Endothelial cell of umbilical vein (primary cell): ENCODE results near the gene ASTN1. TPM values are rescaled to one million over a fixed set of nuclear protein-coding genes. Genes with fewer than 3 reads are reported as not detected.

ENCODE experiments used
- BruUV-seq: library from RNA; stranded (reverse); fragments of 400-500 nt; replicated peaks from 2 replicates; lab custom pipeline; 2021; lab: Mats Ljungman, UMichigan
- CTCF ChIA-PET: fragments of 300-600, 350-600 bp; sonication (Branson Sonifier 250); formaldehyde crosslinking; loops from one replicate; lab custom pipeline; 2021; ENCODE audit warnings: antibody characterized with exemption, inconsistent platforms; lab: Charles Lee
- POLR2A ChIA-PET: fragments of 300-600, 350-600 bp; sonication (Branson Sonifier 250); formaldehyde crosslinking; loops from one replicate; lab custom pipeline; 2021; ENCODE audit warnings: antibody characterized with exemption, inconsistent platforms; lab: Charles Lee
- DNase-seq: peaks from one replicate; pipeline ENCODE4 v3.0.0-alpha.2; 2011; ENCODE audit warnings: low read depth, low spot score
- FAIRE-seq: peaks from 2 replicates; lab custom pipeline; 2011; peaks lifted over from hg19 to GRCh38; lab: Jason Lieb, UNC
- H2AFZ ChIP-seq: 2 replicates; pipeline ENCODE4 v1.6.0; 2012; ENCODE audit warnings: low read depth, low read length, control low read depth, inconsistent platforms
- H3K27ac ChIP-seq: 2 replicates; pipeline ENCODE4 v1.5.1; 2011; ENCODE audit warnings: low read depth, mild to moderate bottlenecking, control low read depth, low read length, moderate library complexity; ENCODE audit not compliant: insufficient read depth
- H3K27me3 ChIP-seq, 2 experiments: 2 replicates each; pipeline versions ENCODE4 v1.6.0 to v1.6.1; 2011; ENCODE audit warnings: low read length in 2 of 2, mixed read lengths in 1 of 2; ENCODE audit not compliant: control insufficient read depth in 2 of 2, insufficient read depth in 2 of 2
- H3K36me3 ChIP-seq, 2 experiments: 2 replicates in 1 of 2; 3 replicates in 1 of 2; pipeline ENCODE4 v1.5.1; 2011; ENCODE audit warnings: low read length in 2 of 2, mild to moderate bottlenecking in 1 of 2, moderate library complexity in 1 of 2; ENCODE audit not compliant: control insufficient read depth in 2 of 2, insufficient read depth in 2 of 2; ENCODE audit errors: extremely low read depth in 1 of 2
- H3K4me1 ChIP-seq: 3 replicates; pipeline ENCODE4 v1.5.1; 2011; ENCODE audit warnings: mild to moderate bottlenecking, low read length; ENCODE audit not compliant: control insufficient read depth, insufficient read depth; ENCODE audit errors: extremely low read depth
- H3K4me2 ChIP-seq: 2 replicates; pipeline ENCODE4 v1.6.1; 2011; ENCODE audit warnings: low read length, control low read depth, mixed read lengths; ENCODE audit not compliant: insufficient read depth
- H3K4me3 ChIP-seq, 3 experiments: fragments of 200-600 bp in 1 of 3; sonication (generic), shearing (Covaris generic) in 1 of 3; replicated peaks in 1 of 3; 2 replicates each; pipeline ENCODE4 v1.5.1; 2011 to 2016; ENCODE audit warnings: control low read depth in 3 of 3, low read length in 3 of 3, mild to moderate bottlenecking in 2 of 3, inconsistent platforms in 1 of 3, low read depth in 1 of 3, moderate library complexity in 1 of 3; ENCODE audit not compliant: insufficient read depth in 1 of 3
- H3K79me2 ChIP-seq: 2 replicates; pipeline ENCODE4 v1.6.0; 2012; ENCODE audit warnings: low read length, inconsistent platforms; ENCODE audit not compliant: control insufficient read depth, insufficient read depth
- H3K9ac ChIP-seq: replicated peaks from 2 replicates; pipeline ENCODE3; 2011; ENCODE audit warnings: low read length, control low read depth; ENCODE audit not compliant: insufficient read depth; ENCODE audit errors: extremely low read depth
- H3K9me1 ChIP-seq: replicated peaks from 3 replicates; pipeline ENCODE4 v1.6.0; 2011; ENCODE audit warnings: mild to moderate bottlenecking, low read length; ENCODE audit not compliant: control insufficient read depth, insufficient read depth; ENCODE audit errors: extremely low read depth
- H3K9me3 ChIP-seq: replicated peaks from 2 replicates; pipeline ENCODE4 v1.5.1; 2012; ENCODE audit warnings: low read length, inconsistent platforms; ENCODE audit not compliant: control insufficient read depth, insufficient read depth
- H4K20me1 ChIP-seq: replicated peaks from 2 replicates; pipeline ENCODE3; 2011; ENCODE audit warnings: mild to moderate bottlenecking, low read length; ENCODE audit not compliant: control insufficient read depth, insufficient read depth; ENCODE audit errors: extremely low read depth
- CTCF ChIP-seq, 2 donors: IDR thresholded peaks; 1 replicate in 1 of 2; 2 replicates in 1 of 2; pipeline ENCODE4 v1.5.1; 2011; ENCODE audit warnings: low read length in 2 of 2, mild to moderate bottlenecking in 2 of 2, moderate library complexity in 2 of 2, control low read depth in 1 of 2, inconsistent platforms in 1 of 2, low read depth in 1 of 2; ENCODE audit not compliant: insufficient read depth in 1 of 2; ENCODE audit errors: extremely low read depth in 1 of 2
- EZH2 ChIP-seq: IDR thresholded peaks from 2 replicates; pipeline ENCODE4 v1.6.1; 2012; ENCODE audit warnings: borderline replicate concordance, low read depth, mild to moderate bottlenecking, moderate library complexity, low read length, inconsistent platforms; ENCODE audit not compliant: severe bottlenecking
- FOS ChIP-seq: IDR thresholded peaks from 2 replicates; pipeline ENCODE4 v1.6.1; 2011; ENCODE audit warnings: mild to moderate bottlenecking, low read length, moderate library complexity, borderline replicate concordance; ENCODE audit not compliant: insufficient read depth
- GATA2 ChIP-seq: IDR thresholded peaks from 2 replicates; pipeline ENCODE4 v1.7.0; 2011; ENCODE audit warnings: low read depth, mild to moderate bottlenecking, moderate library complexity, mixed read lengths, low read length; ENCODE audit not compliant: insufficient read length, insufficient read depth
- JUN ChIP-seq: IDR thresholded peaks from 2 replicates; pipeline ENCODE4 v1.6.1; 2011; ENCODE audit warnings: borderline replicate concordance, low read depth; ENCODE audit not compliant: insufficient read length, insufficient read depth
- MAX ChIP-seq: IDR thresholded peaks from 2 replicates; pipeline ENCODE4 v1.6.1; 2011; ENCODE audit not compliant: insufficient read depth, insufficient read length
- POLR2A ChIP-seq: IDR thresholded peaks from 2 replicates; pipeline ENCODE4 v1.6.1; 2012; ENCODE audit warnings: low read depth, mild to moderate bottlenecking, control low read depth, low read length
- POLR2AphosphoS5 ChIP-seq: IDR thresholded peaks from 2 replicates; pipeline ENCODE4 v1.6.1; 2012; ENCODE audit warnings: low read depth, mild to moderate bottlenecking, control low read depth, low read length, moderate library complexity; ENCODE audit not compliant: insufficient read depth
- dilution Hi-C: fragments of 300-500 bp; cut with MboI; formaldehyde crosslinking; loops from one replicate; pipeline ENCODE4 v1.15.0; 2019; ENCODE audit warnings: low sequenced_read_pairs; ENCODE audit not compliant: extremely low pct_ligation_motif_present
- intact Hi-C: fragments of 100-400 bp; cut with micrococcal nuclease; formaldehyde crosslinking; loops from one replicate; pipeline ENCODE4 v1.10.0; 2022
- polyA plus RNA-seq, 4 experiments: library from polyadenylated mRNA; depleted of rRNA in 3 of 4; stranded (reverse) in 3 of 4; unstranded in 1 of 4; fragments of >200 nt; gene quantifications; 2 replicates each; pipeline versions ENCODE4 v1.2.1 to v1.2.3, GENCODE V29; 2011 to 2012; ENCODE audit warnings: missing spikeins in 1 of 4
- total RNA-seq: library from RNA; stranded (reverse); gene quantifications from 2 replicates; pipeline ENCODE4 v1.2.3, GENCODE V29; 2021

ASTN1 gene
- total and polyA plus RNA-seq, 2 donors (not counting 3 experiments of a cell fraction or from before 2014, with no cell fraction given), result 0.04 TPM; not detected in 1

GRCh38 chr1:177128665-177129281 lies 35.7 kb downstream of the ASTN1 start:
- H3K27me3 ChIP-seq, result no peaks in the 10 kb centered on the region
- FAIRE-seq, result no peak
- no peak for DNase-seq
- intact Hi-C loops (no loop called here), dilution Hi-C loops (no loop called here)
- BruUV-seq, result no TSS peak
- H3K36me3 ChIP-seq, result no peaks in the 10 kb centered on the region
- no peaks in the 10 kb centered on the region for H3K4me1 ChIP-seq
- TF ChIP-seq JUN (no peak), POLR2A (no peak), MAX (no peak), FOS (no peak), EZH2 (no peak)
- H3K9me3 ChIP-seq, result peaks cover 2% of the 10 kb centered on the region
- CTCF ChIA-PET, result no interaction called here
- H3K9me1 ChIP-seq, result no peaks in the 10 kb centered on the region
- no peak overlapping the region for H3K9ac ChIP-seq
- H3K27ac ChIP-seq, result no peak overlapping the region
- H3K4me2 ChIP-seq, result no peak overlapping the region
- H3K79me2 ChIP-seq, result no peaks in the 10 kb centered on the region
- H3K4me3 ChIP-seq, result no peak overlapping the region
- POLR2A ChIA-PET, result no interaction called here
- H4K20me1 ChIP-seq, result no peaks in the 10 kb centered on the region
- H2AFZ ChIP-seq, result no peak overlapping the region

GRCh38 chr1:177126267-177126666 lies 38.2 kb downstream of the ASTN1 start:
- peaks cover 2% of the 10 kb centered on the region for H3K9me3 ChIP-seq
- no peaks in the 10 kb centered on the region for H3K36me3 ChIP-seq
- H2AFZ ChIP-seq, result no peak overlapping the region
- intact Hi-C loops, result no loop called here
- POLR2A ChIA-PET, result no interaction called here
- dilution Hi-C loops, result no loop called here
- H3K9ac ChIP-seq, result no peak overlapping the region
- no peaks in the 10 kb centered on the region for H3K79me2 ChIP-seq
- no TSS peak for BruUV-seq
- TF ChIP-seq POLR2AphosphoS5 (no peak), MAX (no peak), CTCF (IDR thresholded peaks at IDR 0.05; ENCODE audit: extremely low read depth in 1 of 2, insufficient read depth in 1 of 2, low read depth in 1 of 2, low read length in 2 of 2) (no peak), GATA2 (no peak)
- H3K9me1 ChIP-seq, result no peaks in the 10 kb centered on the region
- DNase-seq (no peak), FAIRE-seq (no peak)
- H3K27ac ChIP-seq, result no peak overlapping the region
- no peak overlapping the region for H3K4me3 ChIP-seq
- CTCF ChIA-PET, result no interaction called here
- H3K4me1 ChIP-seq, result no peaks in the 10 kb centered on the region
- H4K20me1 ChIP-seq, result no peaks in the 10 kb centered on the region
- no peak overlapping the region for H3K4me2 ChIP-seq
- H3K27me3 ChIP-seq, result no peaks in the 10 kb centered on the region
